ENCODE results near the gene SMYD1. TPM values are rescaled to one million over a fixed set of nuclear protein-coding genes. Genes with fewer than 3 reads are reported as not detected.
A peak's percentile ranks its signal among the peaks of the same experiment; 100 is the strongest.

The SMYD1 gene
- total RNA-seq, 1 experiment from 2014 or later: not detected

DNA sequence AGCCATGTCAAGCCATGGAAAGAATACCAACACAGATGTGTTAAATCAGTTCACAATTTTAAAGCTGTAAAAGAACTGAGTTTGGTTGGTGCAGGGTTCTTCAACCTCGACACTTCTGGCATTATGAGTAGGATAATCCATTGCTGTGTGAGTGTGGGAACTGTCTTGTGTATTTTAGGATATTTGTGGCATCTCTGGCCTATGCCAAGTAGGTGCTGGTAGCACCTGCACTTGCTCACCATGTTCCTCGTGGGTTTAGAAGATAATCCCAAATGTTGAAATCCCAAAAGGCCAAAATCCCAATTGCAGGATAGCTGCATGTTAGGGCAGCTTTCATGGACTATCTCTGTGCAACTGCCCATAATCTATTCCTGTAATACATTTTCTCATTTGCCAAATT, 15.8 kb upstream of the SMYD1 start:
- H3K4me3 ChIP-seq: no peak overlapping the region
- H3K79me2 ChIP-seq (ENCODE audit: low read depth): peaks cover 29% of the 10 kb centered on the region
- H3K4me2 ChIP-seq: no peak overlapping the region
- BruUV-seq (replicated peaks): no TSS peak
- no peaks in the 10 kb centered on the region for H3K27me3 ChIP-seq (ENCODE audit: insufficient read depth, low read depth)
- H2AFZ ChIP-seq: no peak overlapping the region
- no peaks in the 10 kb centered on the region for H3K9me3 ChIP-seq (ENCODE audit: insufficient read depth, low read depth)
- peaks cover 10% of the 10 kb centered on the region for H3K36me3 ChIP-seq (ENCODE audit: low read depth)
- H3K4me1 ChIP-seq (replicated peaks; ENCODE audit: insufficient read depth): peaks cover 21% of the 10 kb centered on the region
- intact Hi-C loops (cut with micrococcal nuclease; ENCODE audit: unreplicated experiment): no loop called here
- ChIA-PET CTCF (no interaction called here), POLR2A (ENCODE audit: unreplicated experiment) (no interaction called here)
- DNase-seq: no peak
- TF ChIP-seq, protein P1, sequence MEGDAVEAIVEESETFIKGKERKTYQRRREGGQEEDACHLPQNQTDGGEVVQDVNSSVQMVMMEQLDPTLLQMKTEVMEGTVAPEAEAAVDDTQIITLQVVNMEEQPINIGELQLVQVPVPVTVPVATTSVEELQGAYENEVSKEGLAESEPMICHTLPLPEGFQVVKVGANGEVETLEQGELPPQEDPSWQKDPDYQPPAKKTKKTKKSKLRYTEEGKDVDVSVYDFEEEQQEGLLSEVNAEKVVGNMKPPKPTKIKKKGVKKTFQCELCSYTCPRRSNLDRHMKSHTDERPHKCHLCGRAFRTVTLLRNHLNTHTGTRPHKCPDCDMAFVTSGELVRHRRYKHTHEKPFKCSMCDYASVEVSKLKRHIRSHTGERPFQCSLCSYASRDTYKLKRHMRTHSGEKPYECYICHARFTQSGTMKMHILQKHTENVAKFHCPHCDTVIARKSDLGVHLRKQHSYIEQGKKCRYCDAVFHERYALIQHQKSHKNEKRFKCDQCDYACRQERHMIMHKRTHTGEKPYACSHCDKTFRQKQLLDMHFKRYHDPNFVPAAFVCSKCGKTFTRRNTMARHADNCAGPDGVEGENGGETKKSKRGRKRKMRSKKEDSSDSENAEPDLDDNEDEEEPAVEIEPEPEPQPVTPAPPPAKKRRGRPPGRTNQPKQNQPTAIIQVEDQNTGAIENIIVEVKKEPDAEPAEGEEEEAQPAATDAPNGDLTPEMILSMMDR (conservative IDR thresholded peaks at IDR 0.05): no peak
- TF ChIP-seq EZH2 (IDR thresholded peaks at IDR 0.05; ENCODE audit: low read depth): no peak
- no peaks in the 10 kb centered on the region for H4K20me1 ChIP-seq (ENCODE audit: insufficient read depth)
- no peaks in the 10 kb centered on the region for H3K9me2 ChIP-seq (ENCODE audit: insufficient read depth)
- no peaks in the 10 kb centered on the region; the same call in 1 of the 2 replicates for H3F3A ChIP-seq (ENCODE audit: insufficient read depth, low read depth)
- H3K27ac ChIP-seq: no peak overlapping the region

DNA sequence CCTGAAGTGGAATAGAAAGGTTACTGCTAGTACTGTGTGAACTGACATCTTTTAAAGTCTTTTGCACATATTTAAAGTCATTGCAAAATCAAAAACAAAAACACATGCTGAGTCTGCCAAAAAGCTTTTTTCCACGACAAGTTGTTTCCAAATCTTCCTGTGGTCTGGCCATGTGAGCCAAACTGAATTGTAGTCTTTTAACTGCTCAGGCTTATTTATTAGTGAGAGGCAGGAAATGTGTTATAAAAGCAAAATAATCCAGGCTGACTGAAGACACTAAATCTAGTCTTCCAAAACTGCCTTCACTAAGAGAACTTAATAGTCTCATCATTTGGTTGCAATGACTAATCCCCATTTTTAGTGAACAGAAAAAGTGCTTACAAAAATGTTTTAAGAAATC, 14.3 kb upstream of the SMYD1 start:
- Histone ChIP-seq H3F3A (ENCODE audit: insufficient read depth, low read depth) (no peaks in the 10 kb centered on the region; the same call in 1 of the 2 replicates), H3K4me1 (replicated peaks; ENCODE audit: insufficient read depth) (peaks cover 21% of the 10 kb centered on the region), H4K20me1 (ENCODE audit: insufficient read depth) (no peaks in the 10 kb centered on the region), H3K27me3 (ENCODE audit: insufficient read depth, low read depth) (no peaks in the 10 kb centered on the region), H3K4me2 (peak overlapping the region; percentile 78), H3K9me2 (ENCODE audit: insufficient read depth) (no peaks in the 10 kb centered on the region), H2AFZ (no peak overlapping the region), H3K4me3 (peak overlapping the region; percentile 76; the same call in 1 of the 2 replicates), H3K9me3 (ENCODE audit: insufficient read depth, low read depth) (no peaks in the 10 kb centered on the region), H3K27ac (no peak overlapping the region), H3K79me2 (ENCODE audit: low read depth) (peaks cover 29% of the 10 kb centered on the region), H3K36me3 (ENCODE audit: low read depth) (peaks cover 10% of the 10 kb centered on the region)
- BruUV-seq (replicated peaks): no TSS peak
- TF ChIP-seq EZH2 (IDR thresholded peaks at IDR 0.05; ENCODE audit: low read depth): no peak
- TF ChIP-seq, protein P1 (conservative IDR thresholded peaks at IDR 0.05): no peak
- CTCF ChIA-PET: no interaction called here
- intact Hi-C loops (cut with micrococcal nuclease; ENCODE audit: unreplicated experiment): no loop called here
- POLR2A ChIA-PET (ENCODE audit: unreplicated experiment): no interaction called here
- DNase-seq: no peak

DNA sequence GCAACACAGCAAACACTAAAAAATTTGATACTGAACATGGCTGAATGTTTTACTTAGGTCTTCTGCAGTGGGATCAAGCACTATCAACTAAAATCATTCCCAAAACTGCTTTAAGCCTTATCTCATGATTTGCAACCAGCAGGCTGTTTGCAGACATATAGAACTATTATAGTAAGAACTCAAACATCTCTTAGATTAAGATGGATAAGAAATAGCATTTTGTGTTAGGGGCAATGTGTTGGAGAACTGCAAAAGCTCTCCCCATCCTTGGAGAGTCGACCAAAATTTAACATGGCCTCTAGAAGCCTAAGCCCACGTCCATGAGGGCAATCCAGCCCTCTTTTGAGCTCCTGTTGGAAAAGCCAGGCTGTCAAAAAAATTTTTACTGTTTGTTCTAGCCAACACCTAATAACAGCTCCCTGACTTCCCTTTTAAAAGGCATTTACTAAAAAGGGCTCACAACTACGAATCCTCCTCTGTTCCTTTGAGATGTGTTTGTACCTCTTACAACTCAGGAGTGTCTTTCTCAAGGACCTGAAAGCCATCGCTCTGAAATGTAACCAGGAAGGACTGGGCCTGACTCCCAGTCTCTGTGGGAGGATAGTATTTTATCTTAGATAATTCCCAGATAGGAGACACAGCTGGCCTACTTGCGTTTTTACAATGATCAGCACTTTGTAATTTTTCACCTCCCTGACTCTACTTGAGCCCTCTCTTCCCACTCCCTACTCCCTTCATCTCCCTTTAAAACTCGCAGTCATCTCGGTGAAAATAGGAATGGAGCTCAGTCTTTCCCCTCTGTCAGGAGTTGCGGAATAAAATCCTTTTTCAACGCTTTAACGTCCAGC, 13.5 kb upstream of the SMYD1 start:
- DNase-seq: no peak
- ChIA-PET POLR2A (ENCODE audit: unreplicated experiment) (interaction anchor here (1.0 kb wide), 1 partner anchor 37 kb away, joined by 3 read pairs; no protein-coding TSS in a partner anchor), CTCF (no interaction called here)
- Histone ChIP-seq H3K9me2 (ENCODE audit: insufficient read depth) (no peaks in the 10 kb centered on the region), H3K36me3 (ENCODE audit: low read depth) (peaks cover 10% of the 10 kb centered on the region), H3K27ac (no peak overlapping the region), H3K9me3 (ENCODE audit: insufficient read depth, low read depth) (no peaks in the 10 kb centered on the region), H3K4me1 (replicated peaks; ENCODE audit: insufficient read depth) (peaks cover 21% of the 10 kb centered on the region), H3F3A (ENCODE audit: insufficient read depth, low read depth) (no peaks in the 10 kb centered on the region; the same call in 1 of the 2 replicates), H3K4me3 (peak overlapping the region; percentile 76), H3K27me3 (ENCODE audit: insufficient read depth, low read depth) (no peaks in the 10 kb centered on the region), H4K20me1 (ENCODE audit: insufficient read depth) (no peaks in the 10 kb centered on the region), H3K4me2 (peak overlapping the region; percentile 78), H2AFZ (peak overlapping the region; percentile 87; the same call in 1 of the 2 replicates), H3K79me2 (ENCODE audit: low read depth) (peaks cover 29% of the 10 kb centered on the region)
- BruUV-seq (replicated peaks): TSS peak; percentile 50
- intact Hi-C loops (cut with micrococcal nuclease; ENCODE audit: unreplicated experiment): loop anchor here (2.0 kb wide), 1 partner anchor 37 kb away; the partner anchor contains the start of gene RNU2-63P
- TF ChIP-seq, protein P1 (conservative IDR thresholded peaks at IDR 0.05): no peak
- no peak for TF ChIP-seq EZH2 (IDR thresholded peaks at IDR 0.05; ENCODE audit: low read depth)
